ENCODE results near the gene MSX1.

DNA sequence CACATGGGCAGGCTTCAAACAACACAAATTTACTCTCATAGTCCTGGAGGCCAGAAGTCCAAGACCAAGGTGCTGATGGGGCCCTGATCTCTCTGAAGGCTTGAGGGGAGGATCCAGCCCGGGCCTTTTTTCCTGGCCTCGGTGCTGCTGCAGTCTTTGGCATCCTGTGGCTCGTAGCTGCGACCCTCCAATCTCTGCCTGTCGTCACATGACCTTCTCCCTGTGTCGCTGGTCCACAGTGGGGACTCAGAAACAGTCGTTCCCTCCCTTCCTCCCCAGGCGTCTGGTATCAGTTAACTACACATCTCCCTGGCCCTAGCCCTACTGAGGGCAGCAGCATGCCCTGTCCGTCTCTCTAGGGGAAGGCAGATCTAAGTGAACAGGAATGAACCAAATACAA lies 19.1 kb upstream of the MSX1 start:
- TF ChIP-seq, protein P1, sequence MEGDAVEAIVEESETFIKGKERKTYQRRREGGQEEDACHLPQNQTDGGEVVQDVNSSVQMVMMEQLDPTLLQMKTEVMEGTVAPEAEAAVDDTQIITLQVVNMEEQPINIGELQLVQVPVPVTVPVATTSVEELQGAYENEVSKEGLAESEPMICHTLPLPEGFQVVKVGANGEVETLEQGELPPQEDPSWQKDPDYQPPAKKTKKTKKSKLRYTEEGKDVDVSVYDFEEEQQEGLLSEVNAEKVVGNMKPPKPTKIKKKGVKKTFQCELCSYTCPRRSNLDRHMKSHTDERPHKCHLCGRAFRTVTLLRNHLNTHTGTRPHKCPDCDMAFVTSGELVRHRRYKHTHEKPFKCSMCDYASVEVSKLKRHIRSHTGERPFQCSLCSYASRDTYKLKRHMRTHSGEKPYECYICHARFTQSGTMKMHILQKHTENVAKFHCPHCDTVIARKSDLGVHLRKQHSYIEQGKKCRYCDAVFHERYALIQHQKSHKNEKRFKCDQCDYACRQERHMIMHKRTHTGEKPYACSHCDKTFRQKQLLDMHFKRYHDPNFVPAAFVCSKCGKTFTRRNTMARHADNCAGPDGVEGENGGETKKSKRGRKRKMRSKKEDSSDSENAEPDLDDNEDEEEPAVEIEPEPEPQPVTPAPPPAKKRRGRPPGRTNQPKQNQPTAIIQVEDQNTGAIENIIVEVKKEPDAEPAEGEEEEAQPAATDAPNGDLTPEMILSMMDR (IDR thresholded peaks at IDR 0.05) = no peak
- TF ChIP-seq POLR2A (IDR thresholded peaks at IDR 0.05) (no peak), POLR2AphosphoS5 (IDR thresholded peaks at IDR 0.05; ENCODE audit: insufficient read depth in 1 of 2, low read depth in 1 of 2) (no peak)
